GM12874 (cell line): ENCODE data around the gene RALGAPA2.

Experiments
- TF ChIP-seq, protein P1 (sequence below): IDR thresholded peaks from 2 replicates; pipeline ENCODE4 v1.5.1; 2011; ENCODE audit warnings: low read depth, mild to moderate bottlenecking, control low read depth, low read length, moderate library complexity; ENCODE audit not compliant: insufficient read depth

The RALGAPA2 gene

DNA sequence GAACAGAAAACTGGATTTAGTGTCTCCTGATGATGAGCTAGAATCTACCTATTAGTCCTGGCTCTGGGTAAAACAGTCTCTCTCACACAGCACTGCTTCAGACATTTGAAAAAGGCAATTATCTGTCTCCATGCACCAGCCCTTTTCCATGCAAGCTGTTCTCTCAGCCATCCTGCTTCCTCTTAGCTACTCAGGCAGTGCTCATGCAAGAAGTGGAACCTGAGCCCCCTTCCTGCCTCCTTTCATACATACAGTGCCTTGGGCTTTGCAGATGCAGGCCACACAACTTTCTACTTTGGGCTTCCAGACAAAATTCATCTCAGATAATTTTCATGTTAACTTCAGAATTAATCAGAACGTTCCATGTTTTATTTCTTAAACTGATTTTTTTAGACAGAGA is 151.3 kb downstream of the RALGAPA2 start:
- TF ChIP-seq, protein P1, sequence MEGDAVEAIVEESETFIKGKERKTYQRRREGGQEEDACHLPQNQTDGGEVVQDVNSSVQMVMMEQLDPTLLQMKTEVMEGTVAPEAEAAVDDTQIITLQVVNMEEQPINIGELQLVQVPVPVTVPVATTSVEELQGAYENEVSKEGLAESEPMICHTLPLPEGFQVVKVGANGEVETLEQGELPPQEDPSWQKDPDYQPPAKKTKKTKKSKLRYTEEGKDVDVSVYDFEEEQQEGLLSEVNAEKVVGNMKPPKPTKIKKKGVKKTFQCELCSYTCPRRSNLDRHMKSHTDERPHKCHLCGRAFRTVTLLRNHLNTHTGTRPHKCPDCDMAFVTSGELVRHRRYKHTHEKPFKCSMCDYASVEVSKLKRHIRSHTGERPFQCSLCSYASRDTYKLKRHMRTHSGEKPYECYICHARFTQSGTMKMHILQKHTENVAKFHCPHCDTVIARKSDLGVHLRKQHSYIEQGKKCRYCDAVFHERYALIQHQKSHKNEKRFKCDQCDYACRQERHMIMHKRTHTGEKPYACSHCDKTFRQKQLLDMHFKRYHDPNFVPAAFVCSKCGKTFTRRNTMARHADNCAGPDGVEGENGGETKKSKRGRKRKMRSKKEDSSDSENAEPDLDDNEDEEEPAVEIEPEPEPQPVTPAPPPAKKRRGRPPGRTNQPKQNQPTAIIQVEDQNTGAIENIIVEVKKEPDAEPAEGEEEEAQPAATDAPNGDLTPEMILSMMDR: no peak

DNA sequence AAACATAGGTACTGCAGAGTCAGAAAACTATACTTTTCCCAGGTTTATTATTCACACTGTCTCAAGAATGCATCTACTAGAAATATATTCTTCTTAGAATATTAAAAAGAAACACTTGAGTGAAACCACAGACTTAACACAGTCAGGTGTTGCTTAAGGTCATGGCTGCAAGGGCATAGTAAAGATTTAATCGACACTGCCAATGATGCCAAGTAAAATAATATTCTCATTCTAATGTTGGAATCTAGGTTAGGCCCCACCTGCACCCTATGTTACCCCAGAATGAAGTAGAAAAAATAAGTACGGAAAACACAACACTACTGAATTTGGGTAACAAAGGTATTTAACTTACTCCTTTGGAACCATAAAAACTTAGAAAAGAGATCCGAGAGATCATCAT is 155.0 kb downstream of the RALGAPA2 start:
- TF ChIP-seq, protein P1: no peak

DNA sequence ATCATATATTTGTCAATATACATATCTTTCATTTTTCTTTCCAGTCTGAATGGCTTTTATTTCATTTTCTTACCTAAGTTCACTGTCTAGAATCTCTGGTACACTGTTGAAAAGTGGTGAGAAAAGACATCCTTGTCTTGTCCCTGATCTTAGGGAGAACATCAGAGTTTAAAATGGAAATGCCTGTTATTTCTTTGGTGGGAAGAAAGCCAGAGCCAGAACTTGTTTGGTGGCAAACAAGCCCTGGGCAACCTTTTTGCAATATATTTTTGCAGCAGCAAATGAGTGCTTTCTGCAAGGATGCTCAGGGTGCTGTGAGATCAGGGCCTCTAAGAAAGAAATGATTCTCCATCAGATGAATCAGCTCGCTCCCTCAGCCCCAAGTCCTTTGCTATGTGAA is 156.6 kb downstream of the RALGAPA2 start:
- TF ChIP-seq, protein P1: no peak

DNA sequence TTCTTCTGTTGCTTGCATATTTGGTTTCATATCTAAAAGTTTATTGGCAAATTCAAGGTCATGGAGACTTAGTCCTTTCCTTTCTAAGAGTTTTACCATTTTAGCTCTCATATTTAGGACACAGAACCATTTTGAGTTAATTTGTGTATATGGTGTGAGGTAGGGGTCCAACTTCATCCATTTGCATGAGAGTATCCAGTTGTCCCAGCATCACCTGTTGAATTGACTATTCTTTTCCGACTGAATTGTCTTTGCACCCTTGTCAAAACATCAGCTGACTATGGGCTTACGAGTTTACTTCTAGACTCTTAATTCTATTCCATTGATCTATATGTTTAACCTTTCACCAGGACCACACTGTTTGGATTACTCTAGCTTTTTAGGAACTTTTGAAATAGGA is 157.5 kb downstream of the RALGAPA2 start:
- TF ChIP-seq, protein P1: no peak

DNA sequence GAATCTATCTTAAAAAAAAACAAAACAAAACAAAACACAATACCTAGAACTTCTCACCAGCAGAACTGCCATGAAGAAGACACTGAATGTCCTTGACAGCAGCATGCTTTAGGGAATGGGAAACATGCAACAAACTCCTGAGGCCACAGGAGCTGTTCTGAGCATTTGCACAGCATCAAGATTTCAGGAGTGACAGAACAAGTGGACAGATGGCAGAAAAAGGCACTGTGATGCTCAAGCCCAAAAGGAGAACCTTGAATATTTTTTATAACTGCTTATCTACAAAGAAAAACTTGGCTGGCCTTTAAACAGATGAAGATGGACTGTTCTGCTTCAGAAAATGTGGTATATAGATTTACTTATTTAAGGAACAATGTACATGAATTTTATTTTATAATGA is 158.9 kb downstream of the RALGAPA2 start:
- TF ChIP-seq, protein P1: no peak

DNA sequence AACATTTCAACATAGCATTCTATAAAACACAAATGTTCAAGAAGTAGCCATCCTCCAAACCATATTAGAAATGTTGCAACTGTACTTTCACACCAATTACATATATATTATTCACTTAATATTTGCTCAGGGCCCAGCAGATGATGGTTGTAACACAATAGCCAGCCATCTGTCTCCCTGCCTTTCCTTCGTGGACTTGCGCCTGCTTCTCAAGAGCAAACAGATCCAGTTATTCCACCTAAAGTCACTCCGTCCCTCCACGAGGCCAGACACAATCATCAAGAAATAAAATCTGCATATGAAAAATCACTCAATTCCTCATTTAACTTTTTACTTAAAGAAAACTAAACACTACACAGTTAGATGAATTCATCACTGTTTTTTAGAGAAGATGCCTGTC is 160.4 kb downstream of the RALGAPA2 start:
- TF ChIP-seq, protein P1: no peak

DNA sequence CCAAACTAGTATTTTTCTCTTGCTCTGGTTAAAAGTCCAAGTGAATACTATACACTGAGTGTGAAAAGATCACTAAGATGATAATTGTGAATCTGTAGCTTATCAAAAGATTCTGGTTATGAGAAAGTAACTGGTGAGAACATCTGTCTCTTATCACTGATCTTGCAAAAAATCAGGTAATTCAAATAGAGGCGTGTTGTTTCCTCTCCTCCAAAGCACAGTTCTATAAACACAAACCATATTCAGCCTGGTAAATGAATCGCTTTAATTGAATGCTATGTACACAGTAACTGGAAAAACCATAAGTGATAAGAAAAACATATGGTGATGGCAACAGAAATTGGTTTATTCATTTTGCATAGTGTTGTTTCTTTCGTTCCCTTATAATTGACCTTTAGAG is 161.0 kb downstream of the RALGAPA2 start:
- TF ChIP-seq, protein P1: no peak

DNA sequence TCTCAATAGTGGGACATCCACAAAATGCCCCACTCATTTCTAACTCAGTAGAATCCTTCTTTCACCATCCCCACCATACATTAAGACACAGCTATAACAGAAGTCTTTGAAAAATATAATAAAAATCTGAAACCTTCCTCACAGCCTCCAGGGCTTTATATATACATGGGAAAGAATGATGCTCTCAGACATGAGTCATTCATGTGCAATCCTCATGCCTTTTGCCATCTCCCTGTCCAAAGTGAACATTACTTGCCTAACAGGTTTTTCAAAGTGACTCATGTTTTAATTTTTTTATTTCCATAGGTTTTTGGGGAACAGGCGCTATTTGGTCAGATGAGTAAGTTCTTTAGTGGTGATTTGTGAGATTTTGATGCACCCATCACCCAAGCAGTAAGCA is 162.7 kb downstream of the RALGAPA2 start:
- TF ChIP-seq, protein P1: no peak
